Measurements from ENCODE around the gene TRAPPC2L.

TRAPPC2L gene

DNA sequence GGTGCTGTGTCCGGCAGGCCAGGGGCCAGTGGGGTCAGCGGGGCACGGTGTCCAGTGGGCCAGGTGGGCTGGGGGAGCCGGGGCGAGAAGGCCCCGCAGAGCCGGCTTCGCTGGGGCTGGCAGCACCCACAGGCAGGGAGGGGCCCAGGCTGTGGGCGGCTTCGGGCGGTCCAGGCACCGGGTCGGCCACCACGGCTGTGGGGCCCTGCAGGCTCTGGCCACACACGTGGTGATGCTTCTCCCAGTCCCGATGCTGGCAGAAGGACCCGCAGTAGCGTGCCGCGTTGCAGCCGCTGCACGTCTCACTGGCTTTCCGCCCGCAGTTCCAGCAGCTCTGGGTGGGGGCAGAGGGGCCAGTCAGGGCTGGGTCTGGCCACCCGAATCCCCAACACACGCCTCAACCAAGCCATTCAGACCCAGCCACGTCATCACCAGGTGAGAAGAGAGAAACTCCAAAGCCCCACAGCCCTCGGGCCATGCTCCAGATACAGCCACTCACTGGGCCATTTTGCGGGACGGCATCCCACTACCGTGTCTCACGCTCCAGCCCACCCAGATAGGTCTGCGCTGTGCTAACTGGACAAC is 20.1 kb downstream of the TRAPPC2L start:
- Histone ChIP-seq H3K27me3 (replicated peaks; ENCODE audit: control insufficient read depth, insufficient read depth, low read length) (no peaks in the 10 kb centered on the region), H3K4me3 (replicated peaks; ENCODE audit: low read depth, low read length) (no peak overlapping the region), H3K36me3 (ENCODE audit: control insufficient read depth, insufficient read depth, low read length) (peaks cover 31% of the 10 kb centered on the region)
- DNase-seq (ENCODE audit: extremely low read depth, insufficient read length), result no peak
- TF ChIP-seq, protein P1, sequence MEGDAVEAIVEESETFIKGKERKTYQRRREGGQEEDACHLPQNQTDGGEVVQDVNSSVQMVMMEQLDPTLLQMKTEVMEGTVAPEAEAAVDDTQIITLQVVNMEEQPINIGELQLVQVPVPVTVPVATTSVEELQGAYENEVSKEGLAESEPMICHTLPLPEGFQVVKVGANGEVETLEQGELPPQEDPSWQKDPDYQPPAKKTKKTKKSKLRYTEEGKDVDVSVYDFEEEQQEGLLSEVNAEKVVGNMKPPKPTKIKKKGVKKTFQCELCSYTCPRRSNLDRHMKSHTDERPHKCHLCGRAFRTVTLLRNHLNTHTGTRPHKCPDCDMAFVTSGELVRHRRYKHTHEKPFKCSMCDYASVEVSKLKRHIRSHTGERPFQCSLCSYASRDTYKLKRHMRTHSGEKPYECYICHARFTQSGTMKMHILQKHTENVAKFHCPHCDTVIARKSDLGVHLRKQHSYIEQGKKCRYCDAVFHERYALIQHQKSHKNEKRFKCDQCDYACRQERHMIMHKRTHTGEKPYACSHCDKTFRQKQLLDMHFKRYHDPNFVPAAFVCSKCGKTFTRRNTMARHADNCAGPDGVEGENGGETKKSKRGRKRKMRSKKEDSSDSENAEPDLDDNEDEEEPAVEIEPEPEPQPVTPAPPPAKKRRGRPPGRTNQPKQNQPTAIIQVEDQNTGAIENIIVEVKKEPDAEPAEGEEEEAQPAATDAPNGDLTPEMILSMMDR (IDR thresholded peaks at IDR 0.05; ENCODE audit: insufficient read depth, low read length, poor library complexity, severe bottlenecking), result no peak

DNA sequence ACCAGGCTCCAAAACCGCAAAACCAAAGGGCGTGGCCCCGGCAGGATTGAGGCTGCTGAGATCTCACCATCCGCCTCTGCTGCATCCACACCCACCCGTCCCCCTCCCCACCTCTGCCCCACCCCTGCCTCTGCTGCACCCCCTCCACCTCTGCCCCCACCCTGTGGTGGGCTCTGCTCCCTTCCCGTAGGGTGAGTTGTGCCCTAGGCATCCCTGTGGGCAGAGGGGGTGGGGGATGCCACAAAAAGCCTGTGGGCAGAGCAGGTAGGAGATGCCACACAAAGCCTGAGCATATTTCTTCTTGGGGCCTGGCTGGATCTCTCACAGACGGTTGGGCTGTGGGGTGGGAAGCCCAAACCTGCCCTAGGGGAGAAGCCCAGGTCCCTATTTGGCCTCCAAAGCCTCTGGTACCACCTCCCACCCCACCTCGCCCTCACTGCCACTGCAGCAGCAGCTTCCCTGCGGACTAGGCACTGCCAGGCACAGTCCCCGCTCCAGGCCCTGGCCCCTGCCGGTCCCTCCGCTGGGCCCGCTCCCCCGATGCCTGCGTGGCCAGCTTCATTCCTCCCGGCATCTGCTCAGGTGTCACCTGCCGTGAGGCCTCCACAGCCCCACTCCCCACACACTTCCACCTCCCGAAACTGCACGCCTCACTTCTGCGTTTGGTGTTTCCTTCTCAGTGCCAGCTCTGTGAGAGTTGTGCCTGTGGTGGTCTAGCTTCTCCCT is 20.8 kb downstream of the TRAPPC2L start:
- H3K4me3 ChIP-seq (replicated peaks; ENCODE audit: low read depth, low read length), result no peak overlapping the region
- TF ChIP-seq, protein P1 (IDR thresholded peaks at IDR 0.05; ENCODE audit: insufficient read depth, low read length, poor library complexity, severe bottlenecking), result no peak
- no peaks in the 10 kb centered on the region for H3K27me3 ChIP-seq (replicated peaks; ENCODE audit: control insufficient read depth, insufficient read depth, low read length)
- DNase-seq (ENCODE audit: extremely low read depth, insufficient read length), result no peak
- peaks cover 37% of the 10 kb centered on the region for H3K36me3 ChIP-seq (ENCODE audit: control insufficient read depth, insufficient read depth, low read length)

DNA sequence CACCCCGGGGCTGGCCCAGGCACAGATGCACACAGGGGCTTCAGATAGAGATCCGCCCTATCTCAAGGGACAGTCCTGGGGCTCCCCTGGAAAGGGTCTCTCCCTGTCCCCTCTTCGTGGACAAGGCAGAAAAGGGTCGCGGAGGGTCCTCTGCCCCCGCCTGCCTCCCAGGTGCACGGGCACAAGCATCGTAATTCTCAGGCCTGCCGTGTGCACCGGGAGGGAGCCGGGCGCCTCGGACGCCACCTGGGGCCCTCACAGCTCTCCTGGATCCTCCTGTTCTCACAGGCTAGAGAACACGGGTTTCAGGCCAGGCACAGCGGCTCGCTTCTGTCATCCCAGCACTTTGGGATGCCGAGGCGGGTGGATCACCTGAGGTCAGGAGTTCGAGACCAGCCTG is 21.4 kb downstream of the TRAPPC2L start:
- peaks cover 42% of the 10 kb centered on the region for H3K36me3 ChIP-seq (ENCODE audit: control insufficient read depth, insufficient read depth, low read length)

DNA sequence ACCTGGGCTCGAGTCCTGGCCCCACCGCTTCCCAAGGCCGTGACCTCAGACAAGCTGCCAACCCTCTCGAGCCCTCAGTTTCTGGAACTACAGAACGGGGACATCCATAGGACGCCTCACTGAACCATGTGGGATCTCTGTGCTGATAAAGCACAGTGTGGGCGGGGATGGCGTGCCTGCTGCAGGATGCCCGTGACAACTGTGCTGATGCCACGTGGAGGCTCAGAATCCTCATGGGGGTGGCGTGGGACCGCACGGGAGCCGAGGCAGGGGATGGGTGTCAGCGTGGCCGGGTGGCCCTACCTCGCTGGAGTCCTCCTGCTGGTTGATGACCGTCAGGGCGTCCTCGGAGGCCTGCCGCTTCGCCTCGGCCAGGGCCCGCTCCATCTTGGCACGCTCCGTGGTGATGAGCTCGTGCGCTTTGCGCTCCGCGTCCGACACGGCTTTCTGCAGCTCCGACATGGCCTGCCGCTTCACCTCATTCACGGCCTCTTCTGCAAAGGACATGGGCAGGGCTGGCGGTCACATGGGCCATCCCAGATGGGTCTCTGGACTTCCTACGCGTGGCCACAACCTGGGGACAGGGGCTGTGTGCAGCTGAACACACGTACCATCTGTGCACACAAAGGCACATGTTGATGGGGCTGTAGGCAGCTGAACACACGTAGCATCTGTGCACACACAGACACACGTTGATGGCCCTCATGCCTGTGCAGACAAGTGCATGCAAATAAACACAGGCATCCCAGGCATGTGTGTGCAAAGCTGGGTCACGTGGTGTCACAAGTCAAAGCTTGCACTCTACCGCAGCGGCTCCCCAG is 22.2 kb downstream of the TRAPPC2L start:
- DNase-seq (ENCODE audit: extremely low read depth, insufficient read length), result no peak
- peaks cover 48% of the 10 kb centered on the region for H3K36me3 ChIP-seq (ENCODE audit: control insufficient read depth, insufficient read depth, low read length)

More for the DNA sequence above, 21.4 kb downstream of the TRAPPC2L start:
- Histone ChIP-seq H3K27me3 (replicated peaks; ENCODE audit: control insufficient read depth, insufficient read depth, low read length) (no peaks in the 10 kb centered on the region), H3K4me3 (replicated peaks; ENCODE audit: low read depth, low read length) (no peak overlapping the region)
- DNase-seq (ENCODE audit: extremely low read depth, insufficient read length), result no peak
- TF ChIP-seq, protein P1 (IDR thresholded peaks at IDR 0.05; ENCODE audit: insufficient read depth, low read length, poor library complexity, severe bottlenecking), result no peak

DNA sequence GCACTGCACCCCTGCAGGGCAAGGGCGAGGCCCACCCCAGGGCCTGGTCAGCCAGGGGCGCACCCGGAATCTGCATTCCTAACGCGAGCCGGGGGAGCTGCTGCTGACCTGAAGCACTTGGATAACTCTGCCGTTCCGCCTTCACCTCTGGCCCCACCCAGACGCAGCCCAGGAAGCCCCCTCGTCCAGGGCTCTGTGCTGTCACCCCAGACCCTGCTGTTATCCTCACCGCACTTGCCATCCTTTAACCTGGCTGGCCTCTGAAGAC is 22.8 kb downstream of the TRAPPC2L start:
- Histone ChIP-seq H3K27me3 (replicated peaks; ENCODE audit: control insufficient read depth, insufficient read depth, low read length) (no peaks in the 10 kb centered on the region), H3K36me3 (ENCODE audit: control insufficient read depth, insufficient read depth, low read length) (peaks cover 51% of the 10 kb centered on the region), H3K4me3 (replicated peaks; ENCODE audit: low read depth, low read length) (no peak overlapping the region)
- TF ChIP-seq, protein P1 (IDR thresholded peaks at IDR 0.05; ENCODE audit: insufficient read depth, low read length, poor library complexity, severe bottlenecking), result no peak
- DNase-seq (ENCODE audit: extremely low read depth, insufficient read length), result no peak

More for the DNA sequence above, 22.2 kb downstream of the TRAPPC2L start:
- Histone ChIP-seq H3K4me3 (replicated peaks; ENCODE audit: low read depth, low read length) (no peak overlapping the region), H3K27me3 (replicated peaks; ENCODE audit: control insufficient read depth, insufficient read depth, low read length) (no peaks in the 10 kb centered on the region)
- TF ChIP-seq, protein P1 (IDR thresholded peaks at IDR 0.05; ENCODE audit: insufficient read depth, low read length, poor library complexity, severe bottlenecking), result no peak
